HG02588 (cell line): Measurements from ENCODE around the gene DIAPH1.

Experiments
- ATAC-seq: cut with Tn5 transposase; IDR thresholded peaks from one replicate; pipeline ENCODE4 v1.9.1; 2021; ENCODE audit warnings: mild to moderate bottlenecking, moderate library complexity; ENCODE audit not compliant: unreplicated experiment

Gene DIAPH1

GRCh38 chr5:141485321-141486055, 133.3 kb downstream of the DIAPH1 start:
- no peak for ATAC-seq

DNA sequence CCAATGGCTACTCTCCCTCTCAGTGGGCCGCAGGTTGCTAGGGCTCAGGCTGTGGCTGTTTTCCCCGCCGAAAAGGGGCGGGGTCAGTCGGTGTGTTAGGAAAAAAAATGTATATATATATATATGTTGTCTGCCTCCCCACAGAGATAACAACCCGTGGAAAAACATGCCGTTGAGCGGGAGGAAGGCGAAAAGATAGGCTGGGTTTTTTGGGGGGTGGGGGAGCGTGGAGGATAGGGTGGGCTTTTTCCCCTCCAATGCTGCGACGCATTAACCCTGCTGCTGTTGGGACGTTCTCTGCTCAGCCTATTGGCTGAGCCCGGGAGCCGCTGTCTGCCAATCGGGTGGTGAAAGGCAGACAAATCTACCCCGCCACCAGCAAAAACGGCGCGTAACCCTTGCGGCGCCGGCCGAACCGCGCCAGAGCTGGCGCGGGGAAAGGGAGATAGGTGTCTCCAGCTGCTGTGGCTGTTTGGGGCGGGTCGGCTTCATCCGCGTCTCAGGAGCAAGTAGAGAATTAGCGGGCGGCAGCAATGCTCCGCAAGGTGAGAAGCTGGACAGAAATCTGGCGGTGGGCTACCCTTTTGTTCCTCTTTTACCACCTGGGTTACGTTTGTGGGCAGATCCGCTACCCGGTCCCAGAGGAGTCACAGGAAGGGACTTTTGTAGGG, 134.0 kb downstream of the DIAPH1 start, which contains the start of gene PCDHGC4:
TSS of gene PCDHGC4 (plus strand) at position 390 of the 671 bp plus-strand sequence. CDS start at position 534, 144 bp downstream.
- no peak for ATAC-seq

- no peak for ATAC-seq
Measured at GRCh38 chr5:141484310-141484640, 134.5 kb downstream of the DIAPH1 start.

GRCh38 chr5:141483902-141484301, 134.9 kb downstream of the DIAPH1 start:
- ATAC-seq, result no peak

- ATAC-seq, result no peak
Measured at GRCh38 chr5:141479776-141480175, 139.0 kb downstream of the DIAPH1 start.

- ATAC-seq, result no peak
Measured at GRCh38 chr5:141478321-141478945, 140.4 kb downstream of the DIAPH1 start.

- ATAC-seq, result no peak
Measured at GRCh38 chr5:141477815-141478214, 141.0 kb downstream of the DIAPH1 start.

GRCh38 chr5:141477044-141477575, 141.7 kb downstream of the DIAPH1 start:
- ATAC-seq, result no peak

GRCh38 chr5:141476132-141476911, 142.5 kb downstream of the DIAPH1 start:
- peak; percentile 23 for ATAC-seq

DNA sequence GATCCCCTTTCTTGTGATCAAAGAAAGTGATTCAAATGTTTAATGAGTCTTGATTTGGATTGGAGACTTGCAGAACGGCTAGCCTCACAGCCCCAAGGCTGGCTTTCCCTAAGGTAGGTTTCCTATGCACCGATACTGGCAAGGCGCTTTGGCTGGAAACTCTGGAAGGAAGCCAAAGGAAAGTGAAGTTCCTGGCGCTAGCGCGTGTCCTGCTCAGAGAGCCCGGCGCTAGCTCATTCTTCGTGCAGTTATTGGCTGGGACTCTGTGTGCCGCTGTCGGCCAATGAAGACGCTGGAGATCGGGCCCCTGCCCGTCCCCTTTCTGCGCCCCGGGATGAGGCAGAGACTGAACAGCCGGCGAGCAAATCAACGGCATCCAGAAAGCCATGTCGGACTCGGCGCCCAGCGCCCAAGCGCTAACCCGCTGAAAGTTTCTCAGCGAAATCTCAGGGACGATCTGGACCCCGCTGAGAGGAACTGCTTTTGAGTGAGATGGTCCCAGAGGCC, 143.1 kb downstream of the DIAPH1 start, which contains the start of gene PCDHGC3:
TSS of gene PCDHGC3 (plus strand) at position 342 of the 507 bp plus-strand sequence. CDS start at position 493, 151 bp downstream.
- ATAC-seq, result peak; percentile 99

DNA sequence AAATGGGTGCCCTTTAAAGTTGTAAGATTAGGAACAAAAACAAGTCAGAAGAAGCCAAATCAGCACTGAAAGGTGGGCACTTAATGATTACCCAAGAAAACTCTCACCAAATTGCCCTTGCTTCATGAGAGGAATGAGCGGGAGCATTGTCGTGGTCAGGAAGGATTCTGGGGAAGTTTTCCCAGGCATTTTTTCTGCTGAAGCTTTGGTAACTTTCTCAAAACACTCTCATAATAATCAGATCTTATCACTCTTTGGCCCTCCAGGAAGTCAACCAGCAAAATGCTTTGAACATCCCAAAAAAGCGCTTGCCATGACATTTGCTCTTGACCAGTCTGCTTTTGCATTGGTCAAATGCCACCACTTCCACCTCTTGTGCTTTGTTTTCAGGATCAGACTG, 153.4 kb downstream of the DIAPH1 start:
- no peak for ATAC-seq
